Activated CD8-positive, alpha-beta memory T cell treated with anti-CD3 and anti-CD28 coated beads for 36 hours (primary cell): ENCODE measurements around the gene SESN3. TPM values are rescaled to one million over a fixed set of nuclear protein-coding genes. Genes with fewer than 3 reads are reported as not detected.
"Not testable (repeated sequence)": the region's sequence is repeated elsewhere in the genome, so short reads cannot be mapped to it uniquely, and the experiment has no call there.

Source experiments
- CTCF ChIA-PET: fragments of 350-600 bp; sonication (Branson Sonifier 250); formaldehyde crosslinking; loops from one replicate; lab custom pipeline; 2021; ENCODE audit warnings: antibody characterized with exemption; lab: Charles Lee
- POLR2A ChIA-PET: fragments of 350-600 bp; sonication (Branson Sonifier 250); formaldehyde crosslinking; loops from one replicate; lab custom pipeline; 2021; ENCODE audit warnings: antibody characterized with exemption; lab: Charles Lee
- total RNA-seq, 2 experiments: library from RNA; stranded (reverse); gene quantifications; one replicate each; pipeline ENCODE4 v1.2.3, GENCODE V29; 2021

SESN3 gene
- total RNA-seq, 2 experiments from 2014 or later: 15.3 to 15.5 TPM

DNA sequence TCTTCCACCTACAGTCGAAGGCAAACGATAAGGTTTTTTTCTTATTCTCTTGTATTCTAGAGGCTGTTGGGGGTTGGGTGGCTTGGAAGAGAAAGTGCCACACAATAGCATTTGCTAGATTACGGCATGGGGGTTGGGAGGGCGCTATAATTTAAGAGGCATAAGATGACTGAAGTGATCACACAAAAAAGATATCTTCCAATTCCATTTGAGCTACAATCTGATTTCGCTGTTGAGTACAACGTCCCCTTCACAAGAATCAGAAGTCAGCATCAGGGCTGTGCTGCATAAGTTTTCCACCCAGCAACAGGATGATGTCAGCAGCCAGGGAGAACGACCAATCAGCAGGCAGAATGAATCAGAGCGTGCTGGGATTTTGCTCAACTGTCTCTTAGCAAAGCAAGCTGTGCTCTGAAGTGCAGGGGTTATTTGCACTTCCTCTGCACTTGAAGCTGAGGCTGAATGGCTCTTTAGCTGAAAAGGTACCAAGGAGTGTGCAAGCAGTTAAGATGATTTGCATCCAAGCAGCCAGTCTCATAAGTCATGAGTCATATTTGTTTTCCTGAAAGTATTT is 23.2 kb upstream of the SESN3 start:
- POLR2A ChIA-PET: interaction anchor here (0.8 to 2.2 kb wide), 2 partner anchors 22 to 23 kb away, joined by 3 to 6 read pairs; partner anchors contain the start of gene SESN3

DNA sequence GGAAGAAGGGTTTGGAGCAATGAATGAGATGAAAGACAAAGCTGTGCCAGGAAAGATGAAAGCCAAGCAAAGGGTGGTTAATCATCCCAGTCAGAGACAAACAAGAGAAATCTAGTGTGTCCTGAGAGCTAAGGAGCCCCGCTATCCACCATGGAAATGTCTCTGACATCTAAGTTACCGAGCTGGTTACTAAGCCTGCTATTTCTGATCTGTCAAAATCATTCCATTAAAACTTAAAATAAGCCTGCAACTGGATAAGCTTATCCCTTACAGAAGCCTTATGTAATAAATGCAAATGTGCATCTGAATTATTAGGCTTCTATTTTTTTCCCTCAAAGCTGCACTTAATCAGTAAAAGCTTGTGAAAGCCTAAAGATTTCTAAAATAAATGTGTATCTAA is 22.1 kb upstream of the SESN3 start:
- ChIA-PET CTCF (interaction anchor here (1.1 to 1.2 kb wide), 2 partner anchors 21 to 452 kb away, joined by 3 read pairs; no protein-coding TSS in a partner anchor), POLR2A (interaction anchor here (0.8 to 2.2 kb wide), 2 partner anchors 22 to 902 kb away, joined by 6 to 7 read pairs; partner anchors contain the start of gene SESN3)

More for the DNA sequence above, 23.2 kb upstream of the SESN3 start:
- CTCF ChIA-PET: interaction anchor here (0.9 to 1.3 kb wide), 3 partner anchors 22 to 102 kb away, joined by 3 read pairs; no protein-coding TSS in a partner anchor

DNA sequence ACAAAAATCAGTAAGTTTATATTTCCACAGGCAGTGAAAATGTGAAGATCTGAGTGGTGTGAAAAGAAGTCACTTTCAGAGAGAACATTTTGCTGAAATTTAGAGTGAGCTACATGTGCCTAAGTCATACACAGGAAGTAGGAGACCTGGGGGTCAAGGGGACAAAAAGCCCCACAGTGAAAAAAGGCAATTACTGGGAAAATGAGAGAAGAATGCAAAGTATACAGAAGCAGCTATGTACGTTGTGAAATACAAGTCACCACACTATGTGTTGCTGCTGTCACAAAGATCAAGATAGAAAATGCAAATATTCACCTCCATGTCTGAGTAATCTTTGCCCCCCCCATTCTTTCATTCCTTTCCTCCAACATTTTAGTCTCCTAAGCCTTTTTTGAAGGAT is 21.6 kb upstream of the SESN3 start:
- ChIA-PET CTCF (interaction anchor here (1.1 kb wide), 1 partner anchor 453 kb away, joined by 3 read pairs; no protein-coding TSS in a partner anchor), POLR2A (interaction anchor here (0.8 kb wide), 1 partner anchor 903 kb away, joined by 7 read pairs; no protein-coding TSS in a partner anchor)

DNA sequence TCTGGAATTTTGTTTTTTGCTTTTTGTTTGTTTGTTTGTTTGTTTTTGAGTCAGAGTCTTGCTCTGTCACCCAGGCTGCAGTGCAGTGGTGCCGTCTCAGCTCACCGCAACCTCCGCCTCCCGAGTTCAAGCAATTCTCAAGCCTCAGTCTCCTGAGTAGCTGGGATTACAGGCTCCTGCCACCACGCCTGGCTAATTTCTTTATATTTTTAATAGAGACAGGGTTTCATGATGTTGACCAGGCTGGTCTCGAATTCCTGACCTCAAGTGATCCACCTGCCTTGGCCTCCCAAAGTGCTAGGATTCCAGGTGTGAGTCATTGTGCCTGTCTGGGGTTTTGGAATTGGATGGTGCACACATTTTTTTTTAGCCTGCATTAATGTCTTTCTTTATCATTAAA is 20.9 kb upstream of the SESN3 start:
- CTCF ChIA-PET, POLR2A ChIA-PET: not testable (repeated sequence)

GRCh38 chr11:95248666-95249467 is 17.9 kb upstream of the SESN3 start:
- POLR2A ChIA-PET: no interaction called here
- CTCF ChIA-PET: no interaction called here

- CTCF ChIA-PET: no interaction called here
- POLR2A ChIA-PET: no interaction called here
Observed at GRCh38 chr11:95247883-95248282, 16.9 kb upstream of the SESN3 start.

- ChIA-PET CTCF (no interaction called here), POLR2A (no interaction called here)
Observed at GRCh38 chr11:95247127-95247684, 16.2 kb upstream of the SESN3 start.

GRCh38 chr11:95245581-95245980 is 14.6 kb upstream of the SESN3 start:
- POLR2A ChIA-PET: no interaction called here
- CTCF ChIA-PET: no interaction called here

- ChIA-PET CTCF (no interaction called here), POLR2A (no interaction called here)
Observed at GRCh38 chr11:95245038-95245437, 14.0 kb upstream of the SESN3 start.

DNA sequence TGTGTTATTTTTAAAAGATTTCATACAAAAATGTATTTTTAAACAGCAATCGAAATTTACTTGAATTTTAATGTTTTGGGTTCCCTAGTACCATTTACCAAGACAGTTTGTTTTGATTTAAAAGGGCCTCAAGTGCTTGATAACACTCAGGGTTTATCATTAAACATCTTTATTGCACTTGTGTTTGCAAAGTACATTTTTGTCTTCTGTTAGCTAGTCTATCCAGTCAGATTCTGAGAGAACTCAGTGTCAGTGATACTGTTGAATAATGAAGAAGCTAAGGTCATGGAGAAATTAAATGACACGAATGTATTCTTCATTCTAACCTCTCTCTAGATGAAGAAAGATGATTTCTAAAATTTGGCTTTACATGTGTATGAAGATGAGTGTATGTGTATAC is 12.7 kb upstream of the SESN3 start:
- ChIA-PET POLR2A (no interaction called here), CTCF (interaction anchor here (0.6 kb wide), 1 partner anchor 89 kb away, joined by 3 read pairs; no protein-coding TSS in a partner anchor)

DNA sequence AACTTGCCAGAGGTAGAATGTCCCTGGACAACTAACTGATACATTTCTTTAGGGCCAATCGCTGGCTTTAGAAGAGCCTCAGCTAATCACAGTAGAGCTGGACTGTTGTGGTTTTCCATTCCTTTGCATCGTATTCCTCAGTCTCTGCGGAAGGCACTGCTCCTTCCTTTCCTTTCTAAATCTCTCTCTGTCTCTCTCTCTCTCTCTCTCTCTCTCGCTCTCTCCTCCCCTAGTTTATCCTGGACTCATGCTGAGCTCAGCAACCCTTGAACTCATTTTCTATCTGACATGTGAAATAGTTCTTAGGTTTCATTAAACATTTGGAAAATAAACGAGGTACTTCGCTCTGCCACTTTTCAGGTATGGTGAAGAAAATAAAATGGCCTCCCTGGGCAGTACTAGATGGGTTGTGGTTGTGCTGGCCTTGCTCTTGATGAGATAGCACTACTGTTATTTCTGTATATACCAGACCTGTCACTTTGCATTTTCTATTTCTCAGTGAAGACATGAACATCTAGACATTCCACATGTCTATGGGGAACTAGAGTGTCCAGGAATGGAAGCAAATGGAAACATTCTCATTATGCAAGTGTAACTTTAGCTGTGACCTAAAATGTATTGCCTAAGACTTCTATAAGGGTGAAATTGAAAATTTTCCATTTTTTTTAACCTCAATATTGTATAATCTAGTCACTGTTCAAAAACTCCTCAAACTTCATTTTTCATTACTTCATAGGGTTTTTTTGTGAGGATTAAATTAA is 12.0 kb upstream of the SESN3 start:
- CTCF ChIA-PET: interaction anchor here (0.6 kb wide), 1 partner anchor 89 kb away, joined by 3 read pairs; no protein-coding TSS in a partner anchor
- POLR2A ChIA-PET: interaction anchor here (0.6 kb wide), 1 partner anchor 919 kb away, joined by 3 read pairs; no protein-coding TSS in a partner anchor

GRCh38 chr11:95242091-95242844 is 11.3 kb upstream of the SESN3 start:
- ChIA-PET POLR2A (no interaction called here), CTCF (no interaction called here)

DNA sequence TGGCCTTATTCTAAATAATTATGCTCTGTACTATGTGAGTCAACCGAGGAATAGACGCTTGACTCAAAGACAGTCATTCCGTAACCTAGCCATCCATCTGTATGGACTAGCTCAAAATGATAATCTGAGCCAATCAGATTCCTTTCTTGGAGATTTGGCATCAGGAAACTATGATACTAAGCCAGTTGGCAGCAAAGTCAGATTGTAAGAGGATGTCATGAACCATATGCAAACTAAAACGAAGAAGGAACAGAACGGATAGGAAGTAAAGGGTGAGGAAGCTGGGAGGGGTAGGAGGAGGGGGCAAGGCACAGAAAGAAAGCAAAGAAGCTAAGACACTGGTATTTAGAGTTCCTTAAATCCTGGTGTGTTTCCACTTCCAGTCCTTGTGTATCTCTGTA is 10.7 kb upstream of the SESN3 start:
- POLR2A ChIA-PET: no interaction called here

DNA sequence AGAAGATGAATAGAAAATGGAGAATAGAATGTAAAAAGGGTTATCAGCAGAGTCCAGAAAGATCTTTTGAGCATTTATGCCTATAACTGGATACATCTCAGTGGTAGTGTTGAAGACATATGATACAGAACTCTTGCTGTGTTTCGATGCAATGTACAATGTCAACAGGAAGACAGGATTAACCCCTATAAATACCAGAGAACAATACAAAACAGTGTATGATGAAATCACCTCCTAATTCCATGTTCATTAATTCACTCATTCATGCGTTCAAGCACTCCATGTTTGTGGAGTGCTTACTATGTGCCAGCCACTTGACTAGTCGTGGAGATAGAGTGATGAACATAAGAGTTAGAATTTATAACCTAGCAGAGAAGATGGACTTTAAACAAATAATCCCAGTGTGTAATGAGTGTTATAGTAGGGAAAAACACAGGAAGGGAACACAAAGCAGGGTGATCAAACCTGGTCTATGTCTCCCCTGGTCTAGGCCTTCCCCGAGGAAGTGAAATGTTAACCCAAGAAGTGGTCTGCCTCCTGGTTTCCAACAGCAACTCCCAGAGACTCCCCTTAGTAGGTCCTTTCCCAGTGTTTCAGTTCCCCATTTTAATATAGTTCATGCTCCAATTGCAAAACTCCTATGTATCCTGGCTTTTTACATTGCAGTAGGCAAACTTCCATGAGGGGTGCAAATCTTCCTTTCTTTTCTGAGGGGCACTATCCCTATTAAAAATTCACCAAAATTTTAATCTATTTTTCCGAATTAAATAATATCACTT is 9.1 kb upstream of the SESN3 start:
- ChIA-PET POLR2A (no interaction called here), CTCF (no interaction called here)

More for the DNA sequence above, 10.7 kb upstream of the SESN3 start:
- CTCF ChIA-PET: no interaction called here

DNA sequence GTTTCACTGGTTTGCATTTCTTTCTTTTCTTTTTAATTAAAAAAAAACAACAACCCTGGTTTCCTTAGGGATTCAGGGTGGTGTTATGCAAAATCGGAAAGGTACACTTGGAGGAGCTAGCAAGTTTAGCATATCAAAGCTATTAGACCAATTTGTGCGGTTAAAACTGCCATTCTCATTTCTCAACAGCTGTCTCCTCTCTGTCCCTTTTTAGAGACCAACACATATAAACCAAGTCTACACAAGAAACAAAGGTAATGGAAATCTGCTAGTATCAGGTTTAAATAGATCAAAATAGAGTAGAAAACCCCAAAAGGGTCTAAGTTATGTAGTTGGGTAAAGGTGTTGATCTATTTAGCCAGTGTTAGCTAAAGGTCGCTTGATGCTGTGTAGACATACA is 1.7 kb upstream of the SESN3 start:
- POLR2A ChIA-PET: interaction anchor here (1.0 to 2.0 kb wide), 2 partner anchors 15 to 22 kb away, joined by 3 to 9 read pairs; no protein-coding TSS in a partner anchor

GRCh38 chr11:95231881-95232605 is 1.0 kb upstream of the SESN3 start:
- ChIA-PET CTCF (interaction anchor here (0.7 to 1.8 kb wide), 5 partner anchors 18 to 473 kb away, joined by 3 to 5 read pairs (median 3); no protein-coding TSS in a partner anchor), POLR2A (interaction anchor here (0.8 to 2.0 kb wide), 6 partner anchors 14 to 558 kb away, joined by 3 to 9 read pairs (median 5); partner anchors contain the start of genes CEP57 and FAM76B)

More for the DNA sequence above, 1.7 kb upstream of the SESN3 start:
- CTCF ChIA-PET: interaction anchor here (0.6 to 1.8 kb wide), 6 partner anchors 18 to 473 kb away, joined by 3 to 5 read pairs (median 4); no protein-coding TSS in a partner anchor

GRCh38 chr11:95230810-95231126 is 234 bp downstream of the SESN3 start:
- ChIA-PET POLR2A (interaction anchor here (0.6 to 2.0 kb wide), 5 partner anchors 13 to 1500 kb away, joined by 3 to 9 read pairs (median 6); partner anchors contain the start of genes CEP57 and FAM76B), CTCF (interaction anchor here (0.5 kb wide), 1 partner anchor 909 kb away, joined by 3 read pairs; no protein-coding TSS in a partner anchor)
